KOPT-K1 (cell line): ENCODE measurements around the gene SPRED2.

Source experiments
- H3K27ac ChIP-seq: fragments of 200-600 bp; sonication (generic); 2 replicates; pipeline ENCODE4 v1.5.1; 2016; ENCODE audit warnings: antibody characterized with exemption, mild to moderate bottlenecking, low read depth, low read length; ENCODE audit not compliant: poor library complexity, severe bottlenecking
- H3K36me3 ChIP-seq: fragments of 200-600 bp; sonication (generic); 2 replicates; pipeline ENCODE4 v1.5.1; 2017; ENCODE audit warnings: antibody characterized with exemption, mild to moderate bottlenecking, low read length, moderate library complexity; ENCODE audit not compliant: insufficient read depth
- H3K9me3 ChIP-seq: fragments of 200-600 bp; sonication (generic); 2 replicates; pipeline ENCODE4 v1.5.1; 2017; ENCODE audit warnings: antibody characterized with exemption, low read length, mild to moderate bottlenecking; ENCODE audit not compliant: insufficient read depth, poor library complexity, severe bottlenecking

The SPRED2 gene

DNA sequence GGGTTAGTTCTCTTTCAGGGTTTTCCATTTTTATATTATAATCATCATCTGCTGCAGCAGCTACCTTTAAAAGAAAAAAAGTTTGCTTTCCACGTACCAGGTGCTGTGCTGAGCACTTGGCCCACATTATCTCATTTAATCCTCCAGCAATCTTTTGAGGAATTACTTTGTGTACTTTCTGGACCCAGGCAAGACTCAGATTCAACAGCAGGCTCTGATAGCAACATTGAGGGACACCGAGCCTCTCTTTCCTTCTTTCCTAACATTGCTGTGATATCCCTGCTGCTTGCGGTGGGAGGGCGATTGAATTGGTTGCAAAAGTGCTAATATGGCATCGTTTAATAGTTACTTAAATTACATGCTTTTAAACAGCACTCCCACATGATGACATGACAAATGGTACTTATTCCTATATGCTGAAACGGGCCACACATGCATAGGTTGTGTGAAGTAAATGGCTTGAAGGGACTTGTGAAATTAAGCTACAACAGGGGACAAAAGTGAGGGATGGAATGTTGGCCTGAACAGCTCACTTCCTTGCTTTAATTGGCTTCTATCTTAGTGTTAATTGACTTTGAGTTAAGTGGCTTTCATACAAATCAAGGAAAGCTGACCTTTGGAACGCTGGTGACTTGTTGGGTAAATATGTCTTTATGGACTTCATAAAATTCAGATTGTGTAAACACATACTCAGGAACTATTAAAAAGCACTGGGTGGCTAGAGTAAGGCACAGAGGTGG, 21.2 kb downstream of the SPRED2 start:
- H3K9me3 ChIP-seq: no peaks in the 10 kb centered on the region
- H3K27ac ChIP-seq: peak overlapping the region; percentile 8
- no peaks in the 10 kb centered on the region for H3K36me3 ChIP-seq

DNA sequence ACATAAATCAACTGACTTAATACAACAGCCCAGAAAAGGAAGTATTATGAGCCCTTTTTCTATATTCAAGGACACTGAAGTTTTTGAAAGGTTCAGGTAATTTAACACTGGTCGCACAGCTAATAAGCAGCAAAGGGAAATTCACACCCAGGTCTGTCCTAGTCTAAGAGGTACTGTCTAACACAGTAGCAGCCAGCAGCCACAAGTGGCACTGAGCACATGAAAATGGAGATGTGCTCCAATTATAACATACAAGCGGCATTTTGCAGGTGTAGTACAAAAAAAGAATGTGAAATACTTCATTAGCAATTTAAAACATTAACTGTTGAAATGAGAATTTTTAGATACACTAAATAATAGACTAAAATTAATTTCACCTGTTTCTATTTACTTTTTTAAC, 23.4 kb downstream of the SPRED2 start:
- H3K36me3 ChIP-seq: no peaks in the 10 kb centered on the region
- no peaks in the 10 kb centered on the region for H3K9me3 ChIP-seq
- H3K27ac ChIP-seq: peak overlapping the region; percentile 88

DNA sequence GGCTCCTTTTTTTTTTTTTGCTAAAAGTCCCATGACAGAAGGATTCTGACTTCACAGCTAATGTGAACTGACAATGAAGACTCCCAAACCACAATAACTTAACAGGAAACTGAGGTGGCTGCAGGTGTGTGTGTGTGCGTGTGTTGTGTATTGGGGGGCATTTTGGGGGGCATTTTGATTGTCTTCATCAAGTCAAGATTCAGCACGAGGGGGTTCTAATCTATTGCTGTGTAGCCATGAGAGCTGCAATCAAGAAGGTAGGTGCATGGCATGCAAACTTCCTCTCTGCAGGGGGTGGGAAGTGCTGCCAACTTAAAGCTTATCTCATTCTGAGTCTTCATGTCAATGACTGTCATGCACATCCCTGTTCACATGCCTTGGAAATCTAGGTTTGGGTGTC, 25.2 kb downstream of the SPRED2 start:
- H3K9me3 ChIP-seq: no peaks in the 10 kb centered on the region
- no peaks in the 10 kb centered on the region for H3K36me3 ChIP-seq
- peak overlapping the region; percentile 88 for H3K27ac ChIP-seq

DNA sequence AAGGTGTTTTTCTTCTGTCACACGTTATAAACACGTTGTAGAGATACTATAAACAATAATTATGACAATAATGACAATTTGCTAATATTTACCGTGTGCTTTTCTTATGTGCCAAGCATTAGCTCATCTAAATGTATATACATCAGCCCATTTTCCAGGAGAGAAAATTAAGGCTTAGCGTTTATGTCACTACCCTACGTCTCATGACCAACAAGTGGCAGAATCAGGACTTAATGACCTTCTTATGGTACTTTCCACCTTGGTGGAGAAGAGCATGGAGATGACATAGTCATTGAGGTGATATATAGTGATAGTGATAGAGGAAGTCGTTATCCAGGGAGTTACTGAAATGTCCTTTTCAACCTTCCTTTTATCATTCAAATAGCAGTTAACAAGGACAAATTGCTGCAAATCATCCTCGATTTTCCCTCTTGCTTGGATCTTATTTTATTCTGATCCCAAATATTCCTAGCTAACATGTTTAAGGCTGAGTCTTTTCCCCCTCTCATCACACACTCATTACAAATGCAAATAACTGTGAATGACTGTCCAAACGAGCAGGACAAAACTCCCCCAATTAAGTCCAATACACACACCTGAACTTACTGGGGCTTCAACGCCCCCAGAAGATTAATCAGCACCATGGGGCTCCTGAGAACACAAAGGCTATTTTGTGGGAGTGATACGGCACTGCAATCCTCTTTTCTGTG, 27.3 kb downstream of the SPRED2 start:
- no peaks in the 10 kb centered on the region for H3K9me3 ChIP-seq
- no peaks in the 10 kb centered on the region for H3K36me3 ChIP-seq
- H3K27ac ChIP-seq: peak overlapping the region; percentile 88

DNA sequence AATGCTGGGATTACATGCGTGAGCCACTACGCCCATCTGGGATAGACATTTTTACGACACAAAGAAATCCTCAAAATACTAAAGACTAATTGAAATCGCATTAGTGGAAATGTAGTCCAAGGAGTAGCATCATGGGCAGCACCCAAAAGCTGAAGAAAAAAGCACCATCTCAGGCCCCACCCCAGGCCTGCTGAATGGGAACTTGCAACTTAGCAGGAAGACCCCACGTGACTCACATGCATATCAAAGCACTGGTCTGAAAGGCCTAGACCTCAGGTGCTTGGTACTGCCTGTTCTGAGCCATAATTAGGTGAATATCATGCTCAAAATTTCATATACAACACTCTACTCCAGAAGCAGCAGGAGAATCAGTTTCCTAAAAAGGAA, 28.9 kb downstream of the SPRED2 start:
- no peaks in the 10 kb centered on the region for H3K9me3 ChIP-seq
- no peaks in the 10 kb centered on the region for H3K36me3 ChIP-seq
- peak overlapping the region; percentile 20 for H3K27ac ChIP-seq

DNA sequence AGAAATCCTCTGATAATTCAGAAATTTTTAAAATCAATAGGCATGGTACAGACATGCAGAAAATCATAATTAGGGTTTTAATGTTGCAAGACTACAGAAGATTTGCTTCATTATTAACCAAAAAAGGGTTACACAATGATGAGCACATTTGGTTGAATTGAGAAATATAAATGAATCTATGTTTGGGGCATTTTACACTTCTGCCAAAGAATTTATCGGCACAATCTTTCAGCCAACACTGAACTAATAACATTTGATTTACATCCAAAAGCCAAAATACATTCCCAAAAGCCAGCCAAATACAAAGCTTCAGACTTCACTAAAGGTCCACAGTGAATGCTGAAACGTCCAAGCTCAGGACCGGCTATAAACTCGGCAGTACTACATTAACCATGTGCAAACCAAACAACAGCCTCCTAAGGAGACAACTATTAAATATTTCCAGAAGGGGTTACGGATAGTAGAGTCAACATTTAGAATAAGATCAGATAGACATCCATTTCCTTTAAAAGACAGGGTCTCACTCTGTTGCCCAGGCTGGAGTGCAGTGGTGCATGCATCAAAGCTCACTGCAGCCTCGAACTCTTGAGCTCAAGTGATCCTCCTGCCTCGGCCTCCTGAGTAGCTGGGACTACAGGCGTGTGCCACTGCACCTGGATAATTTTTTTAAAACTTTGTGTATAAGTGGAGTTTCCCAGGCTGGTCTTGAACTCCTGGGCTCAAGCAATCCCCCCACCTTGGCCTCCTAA, 29.4 kb downstream of the SPRED2 start:
- Histone ChIP-seq H3K36me3 (no peaks in the 10 kb centered on the region), H3K9me3 (no peaks in the 10 kb centered on the region), H3K27ac (peak overlapping the region; percentile 20)

DNA sequence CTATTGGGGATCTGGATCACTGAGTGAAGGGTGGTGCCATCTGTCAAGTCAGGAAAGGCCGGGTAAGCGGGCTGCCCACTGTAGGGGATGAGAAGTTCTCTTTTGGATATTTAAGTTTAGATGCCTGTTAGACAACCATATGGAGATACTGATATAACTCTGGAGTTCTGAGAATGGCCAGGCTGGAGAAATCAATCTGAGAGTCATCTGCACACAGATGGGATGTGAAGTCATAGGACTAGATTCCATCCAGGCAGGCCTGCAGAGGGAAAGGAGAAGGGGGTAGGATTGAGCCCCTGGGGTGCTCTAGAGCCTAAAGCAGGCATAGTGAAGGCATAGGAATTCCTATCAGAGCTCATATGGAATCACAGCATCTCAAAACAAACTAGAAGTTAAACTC, 30.1 kb downstream of the SPRED2 start:
- no peaks in the 10 kb centered on the region for H3K36me3 ChIP-seq
- H3K27ac ChIP-seq: no peak overlapping the region
- H3K9me3 ChIP-seq: no peaks in the 10 kb centered on the region

DNA sequence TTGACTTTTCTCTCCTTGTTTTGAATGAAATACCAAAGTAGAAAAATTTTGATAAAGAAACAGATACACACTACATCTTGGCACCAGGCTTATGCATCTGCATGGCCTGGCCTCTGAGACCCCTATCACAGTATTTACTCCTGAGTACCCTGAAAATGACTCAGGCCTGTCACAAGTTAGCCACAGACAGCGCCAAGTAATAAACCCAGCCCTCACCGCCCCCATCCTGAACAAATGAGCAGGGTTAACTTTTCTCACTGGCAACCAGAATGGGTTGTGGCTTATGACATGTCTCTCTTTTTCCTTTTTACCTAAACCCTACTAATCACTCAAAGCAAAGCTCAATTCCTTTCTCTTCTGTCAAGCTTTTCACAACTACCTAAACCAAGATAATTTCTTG, 35.3 kb downstream of the SPRED2 start:
- Histone ChIP-seq H3K9me3 (no peaks in the 10 kb centered on the region), H3K27ac (peak overlapping the region; percentile 58), H3K36me3 (no peaks in the 10 kb centered on the region)

DNA sequence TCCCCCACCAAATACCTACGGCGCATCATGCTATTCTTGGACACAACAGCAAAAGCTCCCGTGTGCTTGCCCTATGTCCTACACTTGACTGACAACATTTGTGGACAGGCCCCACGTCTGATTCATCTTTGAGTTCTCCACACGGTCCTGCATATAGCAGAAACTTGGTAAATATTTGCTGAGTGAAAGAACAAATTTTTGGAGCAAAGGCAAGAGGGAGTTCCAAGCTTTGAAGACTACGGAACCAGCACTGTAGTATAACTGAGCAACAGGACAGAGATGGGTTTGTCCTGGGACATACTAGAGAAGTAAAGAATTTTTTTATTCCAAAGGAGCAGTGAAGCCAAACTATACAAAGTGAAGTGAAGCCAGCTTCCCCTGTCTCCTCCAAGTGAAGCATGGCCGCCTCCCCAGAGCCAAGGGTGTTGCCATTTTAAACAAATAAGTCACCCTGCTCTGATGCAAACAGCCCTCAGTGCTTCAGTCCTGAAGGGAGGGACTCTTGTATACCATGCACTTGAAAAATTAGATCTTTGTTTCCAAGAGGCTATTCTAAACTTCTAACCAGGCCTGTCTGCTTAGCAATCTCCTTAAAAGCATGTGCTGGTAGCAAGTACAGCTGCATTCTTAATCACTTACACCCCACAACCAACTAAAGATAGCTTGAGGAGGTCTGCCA, 35.9 kb downstream of the SPRED2 start:
- peak overlapping the region; percentile 58 for H3K27ac ChIP-seq
- no peaks in the 10 kb centered on the region for H3K9me3 ChIP-seq
- H3K36me3 ChIP-seq: no peaks in the 10 kb centered on the region

DNA sequence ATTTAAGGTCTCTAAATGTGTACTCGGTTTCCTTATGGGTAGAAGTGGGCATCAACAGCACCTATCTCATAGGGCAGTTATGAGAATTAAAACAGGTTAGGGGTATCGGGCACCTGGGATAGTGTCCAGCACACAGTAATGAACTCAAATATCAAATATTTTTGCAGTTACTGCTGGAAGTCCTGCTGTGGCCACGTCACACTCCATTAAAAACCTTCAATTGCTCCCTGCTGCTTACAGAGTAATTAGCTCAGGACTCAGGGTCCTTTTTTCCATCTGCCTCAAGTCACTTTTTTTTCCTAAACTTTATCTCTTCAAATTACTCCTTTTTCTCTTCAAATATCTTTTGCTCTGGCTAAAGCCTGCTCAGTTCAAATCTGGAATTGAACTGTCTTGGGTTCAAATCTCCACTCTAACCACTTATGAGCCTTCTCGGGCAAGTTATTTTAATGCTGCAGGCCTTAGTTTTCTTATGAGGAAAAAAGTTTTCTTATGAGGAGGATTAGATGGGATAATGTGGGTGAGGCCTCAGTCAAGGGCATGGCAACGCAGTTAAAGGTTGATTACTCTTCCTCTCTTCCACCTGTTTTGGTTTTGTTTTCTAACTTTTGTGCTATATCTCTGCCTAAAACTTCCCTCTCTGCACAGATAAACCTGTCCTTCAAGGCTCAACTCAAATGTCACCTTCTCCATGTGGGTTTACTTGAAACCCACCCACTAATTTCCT, 36.6 kb downstream of the SPRED2 start:
- no peaks in the 10 kb centered on the region for H3K36me3 ChIP-seq
- H3K27ac ChIP-seq: peak overlapping the region; percentile 58
- no peaks in the 10 kb centered on the region for H3K9me3 ChIP-seq

DNA sequence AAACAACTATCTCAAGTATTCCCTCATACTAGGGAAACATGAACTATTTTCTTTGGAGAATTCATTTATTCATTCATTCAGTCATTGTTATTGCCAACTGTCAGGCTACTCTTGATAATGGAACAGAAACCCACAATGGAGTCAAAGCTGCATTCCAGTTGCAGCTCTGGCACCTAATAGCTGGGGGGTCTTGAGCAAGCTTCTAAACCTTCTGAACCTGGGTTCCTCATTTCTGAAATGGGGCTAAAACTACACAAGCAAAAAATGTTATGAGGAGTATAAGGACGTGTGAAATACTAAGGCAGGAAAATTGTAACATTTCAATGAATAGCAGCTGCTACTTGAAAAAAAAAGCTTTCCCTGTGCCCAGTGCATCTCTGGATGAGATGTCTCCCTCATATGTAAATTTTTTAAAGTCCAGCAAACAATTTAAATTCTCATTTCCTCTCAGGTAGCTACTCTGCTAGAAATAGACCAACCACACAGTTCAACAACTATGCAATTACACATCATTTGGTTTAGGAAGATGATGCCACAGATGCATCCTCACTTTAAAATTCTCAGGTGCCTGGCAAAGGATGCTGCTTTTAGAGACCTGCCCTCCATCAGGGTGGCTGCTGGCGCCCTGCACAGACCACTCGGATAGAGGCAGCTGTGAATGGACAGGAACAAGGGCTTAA, 38.5 kb downstream of the SPRED2 start:
- Histone ChIP-seq H3K9me3 (no peaks in the 10 kb centered on the region), H3K36me3 (no peaks in the 10 kb centered on the region), H3K27ac (no peak overlapping the region)

DNA sequence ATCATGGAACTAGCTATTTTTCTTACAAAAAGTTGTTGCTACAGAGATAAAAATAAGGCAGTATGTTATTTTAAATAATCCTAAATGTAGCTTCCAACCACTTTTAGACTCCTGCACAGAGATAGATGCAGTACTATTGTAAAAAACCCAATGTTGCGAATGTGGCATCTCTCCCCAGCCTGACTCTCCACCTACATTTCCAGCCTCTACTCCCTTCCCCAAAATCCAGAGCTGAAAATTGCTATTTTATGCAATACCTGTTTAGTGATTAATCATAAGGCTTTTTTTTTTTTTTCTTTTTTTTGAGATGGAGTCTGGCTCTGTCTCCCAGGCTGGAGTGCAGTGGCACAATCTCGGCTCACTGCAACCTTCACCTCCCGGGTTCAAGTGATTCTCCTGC, 39.4 kb downstream of the SPRED2 start:
- H3K9me3 ChIP-seq: no peaks in the 10 kb centered on the region
- H3K36me3 ChIP-seq: no peaks in the 10 kb centered on the region
- no peak overlapping the region for H3K27ac ChIP-seq

DNA sequence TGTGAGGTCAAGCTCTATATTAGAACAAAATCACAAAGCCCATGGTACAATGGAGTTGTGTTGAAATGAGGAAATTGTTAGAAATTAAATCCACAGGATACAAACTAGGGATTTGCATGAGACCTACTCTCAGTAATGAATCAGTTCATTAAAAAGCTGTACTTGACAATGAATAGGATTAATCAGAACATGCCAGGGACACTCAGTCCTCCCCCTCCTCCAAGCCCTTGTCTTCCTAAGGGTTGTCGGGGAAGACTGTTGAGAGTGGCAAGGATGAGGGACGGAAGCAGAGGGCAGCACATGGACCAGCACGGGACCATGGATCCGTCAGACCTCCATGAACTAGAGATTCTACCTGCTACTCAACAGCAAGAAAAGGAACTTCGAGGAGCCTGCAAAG, 39.8 kb downstream of the SPRED2 start:
- H3K27ac ChIP-seq: no peak overlapping the region

DNA sequence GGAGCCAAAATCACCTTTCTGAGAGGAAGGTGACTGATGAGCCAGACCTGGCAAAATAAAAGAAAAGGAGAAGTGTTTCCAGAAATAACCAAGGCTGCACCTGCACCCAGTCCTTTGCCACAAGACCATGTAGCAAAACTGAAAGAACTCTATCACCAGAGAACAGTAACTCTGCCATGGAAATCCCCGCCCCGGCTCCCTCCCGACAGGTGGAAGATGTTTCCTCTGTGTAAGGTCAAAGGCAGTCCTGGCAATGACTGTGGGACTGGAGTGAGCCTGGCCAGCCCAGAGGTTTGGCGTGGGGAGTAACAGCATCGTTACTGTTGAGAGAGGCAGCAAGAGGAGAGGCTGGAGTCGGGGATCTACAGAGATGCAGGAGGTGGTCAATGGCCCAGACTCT, 42.3 kb downstream of the SPRED2 start:
- peak overlapping the region; percentile 66 for H3K27ac ChIP-seq
- H3K36me3 ChIP-seq: no peaks in the 10 kb centered on the region
- H3K9me3 ChIP-seq: no peaks in the 10 kb centered on the region

More for the DNA sequence above, 39.8 kb downstream of the SPRED2 start:
- Histone ChIP-seq H3K36me3 (no peaks in the 10 kb centered on the region), H3K9me3 (no peaks in the 10 kb centered on the region)
